Measurements from ENCODE around the gene DMKN.

Gene DMKN

DNA sequence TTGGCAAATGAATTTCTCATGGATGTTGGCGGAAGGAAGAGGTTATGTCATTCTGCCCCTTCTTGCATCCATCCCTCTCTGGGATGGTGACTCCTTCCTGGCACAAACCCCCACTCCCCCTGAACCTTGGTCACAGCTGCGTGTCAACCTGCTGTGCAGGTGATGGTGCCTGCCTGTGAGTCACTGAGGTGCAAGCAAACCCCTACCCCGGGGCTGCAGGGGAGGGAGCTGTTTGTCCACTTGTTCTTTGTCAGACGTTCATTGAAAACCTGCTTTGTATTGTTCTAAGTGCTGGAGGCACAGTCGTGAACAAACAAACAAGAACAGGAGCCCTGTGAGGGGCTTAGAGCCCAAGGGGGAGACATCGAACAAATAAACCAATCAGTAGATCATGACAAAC, 17.8 kb upstream of the DMKN start:
- no peak overlapping the region for H3K4me3 ChIP-seq (ENCODE audit: low read length)
- no peaks in the 10 kb centered on the region for H3K9me3 ChIP-seq (ENCODE audit: insufficient read depth, low read depth, low read length)
- H3K27me3 ChIP-seq (ENCODE audit: insufficient read depth, low read length): peaks cover 14% of the 10 kb centered on the region; the same call in 1 of the 2 replicates
- no peaks in the 10 kb centered on the region for H3K4me1 ChIP-seq (ENCODE audit: insufficient read depth, low read length)
- no peaks in the 10 kb centered on the region for H3K36me3 ChIP-seq (ENCODE audit: insufficient read depth, low read depth, low read length)
- H3K9ac ChIP-seq (ENCODE audit: low read depth, low read length): no peak overlapping the region
- H3K27ac ChIP-seq (ENCODE audit: low read length): no peak overlapping the region

DNA sequence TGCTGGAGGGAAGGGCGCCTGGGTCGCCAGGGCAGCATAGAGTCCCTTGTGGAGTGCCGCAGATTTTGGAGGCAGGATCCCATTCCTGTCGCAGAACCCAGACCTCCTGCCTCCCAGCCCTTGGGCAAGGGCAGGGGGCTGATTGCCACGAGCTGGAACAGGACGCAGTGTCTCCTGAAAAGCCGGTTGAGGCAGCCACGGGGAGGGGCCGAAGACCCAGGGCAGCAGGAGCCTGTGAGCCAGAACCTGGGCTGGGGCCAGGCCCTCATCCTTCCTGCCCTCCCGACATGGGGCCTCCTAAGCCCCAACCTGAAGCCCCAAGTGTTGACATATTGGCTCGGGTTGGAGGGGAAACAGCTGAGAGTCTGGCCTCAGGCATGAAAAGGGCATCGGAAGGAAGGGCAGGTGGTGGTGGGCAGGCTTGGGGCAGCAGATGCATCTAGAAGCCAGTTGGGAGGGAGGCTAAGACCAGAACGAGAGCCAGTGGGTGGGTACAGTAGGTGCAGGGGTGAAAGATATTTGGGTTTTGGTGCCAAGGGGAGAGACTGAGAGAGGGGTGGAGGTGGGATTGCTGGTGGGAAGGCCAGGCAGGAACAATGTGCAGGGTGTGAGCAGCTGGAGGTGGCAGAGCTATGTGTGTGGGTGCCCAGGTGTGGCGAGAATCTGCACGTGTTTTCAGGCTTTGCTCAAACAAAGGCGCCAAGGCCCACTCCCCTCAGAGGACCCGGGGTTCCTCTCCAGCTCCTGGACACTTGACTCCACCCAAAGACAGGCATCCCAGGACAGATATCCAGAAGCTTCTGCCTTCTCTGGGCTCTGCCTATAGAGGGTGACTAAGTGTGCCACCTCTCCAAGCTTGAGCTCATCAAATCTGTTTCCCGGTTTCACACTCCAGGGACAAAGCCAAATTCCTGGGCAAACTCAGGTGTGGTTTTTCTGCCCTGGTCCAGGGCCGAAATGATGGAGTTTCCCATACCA, 16.1 kb upstream of the DMKN start:
- Histone ChIP-seq H3K9me3 (ENCODE audit: insufficient read depth, low read depth, low read length) (no peaks in the 10 kb centered on the region), H3K4me3 (ENCODE audit: low read length) (no peak overlapping the region), H3K4me1 (ENCODE audit: insufficient read depth, low read length) (no peaks in the 10 kb centered on the region; the same call in 1 of the 2 replicates), H3K27me3 (ENCODE audit: insufficient read depth, low read length) (peaks cover 26% of the 10 kb centered on the region), H3K9ac (ENCODE audit: low read depth, low read length) (no peak overlapping the region), H3K27ac (ENCODE audit: low read length) (no peak overlapping the region), H3K36me3 (ENCODE audit: insufficient read depth, low read depth, low read length) (no peaks in the 10 kb centered on the region)

DNA sequence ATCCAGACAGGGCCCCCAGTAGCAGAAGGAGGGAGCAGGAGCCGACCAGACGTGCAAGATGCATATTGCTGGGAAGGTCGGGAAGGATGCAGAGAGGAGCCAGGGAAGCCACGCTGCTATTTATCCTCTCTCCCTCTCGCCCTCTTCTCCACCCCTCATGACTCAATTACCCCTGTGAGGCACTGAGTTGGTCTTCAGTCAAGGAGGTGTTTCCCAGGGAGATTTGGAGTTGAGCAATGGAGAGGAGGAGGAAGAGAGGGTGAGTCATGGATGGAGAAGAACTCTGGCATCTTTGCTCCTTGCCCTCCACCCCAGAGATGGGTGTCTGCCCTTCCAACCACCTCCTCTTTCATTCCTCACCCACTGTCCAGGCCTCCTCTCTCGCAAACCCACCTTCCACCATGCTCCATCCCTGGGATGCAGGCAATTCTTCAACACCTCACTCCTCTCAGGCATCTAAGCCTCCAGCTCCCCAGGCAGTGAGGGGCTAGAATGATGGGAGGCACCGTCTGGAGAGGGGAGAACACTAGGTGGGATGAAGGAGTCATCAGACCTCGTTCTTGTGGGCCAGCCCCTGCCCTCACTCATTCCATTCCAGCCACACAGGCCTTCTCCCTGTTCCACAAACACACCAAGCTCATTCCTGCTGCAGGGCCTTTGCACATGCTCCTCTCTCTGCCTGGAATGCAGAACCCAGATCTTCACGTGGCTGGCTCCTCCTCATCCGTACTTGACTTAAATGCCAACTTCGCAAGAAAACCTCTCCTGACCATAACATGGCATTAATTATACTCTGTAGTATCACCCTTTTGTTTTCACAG, 15.0 kb upstream of the DMKN start, which contains the start of gene SBSN:
SBSN (minus strand) TSS at position 94 of the 821 bp plus-strand sequence; CDS start at position 64, 30 bp downstream.
- Histone ChIP-seq H3K27ac (ENCODE audit: low read length) (no peak within 1 kb of the TSS), H3K36me3 (ENCODE audit: insufficient read depth, low read depth, low read length) (no peaks in the 10 kb centered on the region), H3K9me3 (ENCODE audit: insufficient read depth, low read depth, low read length) (no peaks in the 10 kb centered on the region), H3K9ac (ENCODE audit: low read depth, low read length) (no peak within 1 kb of the TSS), H3K4me1 (ENCODE audit: insufficient read depth, low read length) (no peaks in the 10 kb centered on the region; the same call in 1 of the 2 replicates), H3K4me3 (ENCODE audit: low read length) (no peak within 1 kb of the TSS), H3K27me3 (ENCODE audit: insufficient read depth, low read length) (peaks cover 22% of the 10 kb centered on the region)

DNA sequence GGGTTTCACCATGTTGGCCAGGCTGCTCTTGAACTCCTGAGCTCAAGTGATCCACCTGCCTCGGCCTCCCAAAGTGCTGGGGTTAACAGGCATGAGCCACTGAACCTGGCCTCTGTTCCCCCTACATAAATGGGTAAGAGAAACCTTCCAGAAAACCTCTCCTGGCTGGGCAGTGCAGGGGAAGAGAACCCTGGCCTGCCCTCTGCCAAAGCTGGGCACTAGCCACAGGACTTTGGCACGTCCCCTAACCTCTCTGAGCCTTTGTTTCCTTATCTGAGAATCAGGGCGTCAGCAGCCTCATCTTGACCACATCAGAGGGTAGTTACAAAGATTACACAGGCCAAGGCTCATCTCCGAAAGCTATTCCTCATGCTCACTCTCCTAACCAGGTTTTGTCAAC, 12.4 kb upstream of the DMKN start:
- Histone ChIP-seq H3K27me3 (ENCODE audit: insufficient read depth, low read length) (peaks cover 16% of the 10 kb centered on the region), H3K36me3 (ENCODE audit: insufficient read depth, low read depth, low read length) (no peaks in the 10 kb centered on the region), H3K27ac (ENCODE audit: low read length) (no peak overlapping the region), H3K9ac (ENCODE audit: low read depth, low read length) (no peak overlapping the region), H3K4me1 (ENCODE audit: insufficient read depth, low read length) (no peaks in the 10 kb centered on the region; the same call in 1 of the 2 replicates), H3K9me3 (ENCODE audit: insufficient read depth, low read depth, low read length) (no peaks in the 10 kb centered on the region), H3K4me3 (ENCODE audit: low read length) (no peak overlapping the region)

DNA sequence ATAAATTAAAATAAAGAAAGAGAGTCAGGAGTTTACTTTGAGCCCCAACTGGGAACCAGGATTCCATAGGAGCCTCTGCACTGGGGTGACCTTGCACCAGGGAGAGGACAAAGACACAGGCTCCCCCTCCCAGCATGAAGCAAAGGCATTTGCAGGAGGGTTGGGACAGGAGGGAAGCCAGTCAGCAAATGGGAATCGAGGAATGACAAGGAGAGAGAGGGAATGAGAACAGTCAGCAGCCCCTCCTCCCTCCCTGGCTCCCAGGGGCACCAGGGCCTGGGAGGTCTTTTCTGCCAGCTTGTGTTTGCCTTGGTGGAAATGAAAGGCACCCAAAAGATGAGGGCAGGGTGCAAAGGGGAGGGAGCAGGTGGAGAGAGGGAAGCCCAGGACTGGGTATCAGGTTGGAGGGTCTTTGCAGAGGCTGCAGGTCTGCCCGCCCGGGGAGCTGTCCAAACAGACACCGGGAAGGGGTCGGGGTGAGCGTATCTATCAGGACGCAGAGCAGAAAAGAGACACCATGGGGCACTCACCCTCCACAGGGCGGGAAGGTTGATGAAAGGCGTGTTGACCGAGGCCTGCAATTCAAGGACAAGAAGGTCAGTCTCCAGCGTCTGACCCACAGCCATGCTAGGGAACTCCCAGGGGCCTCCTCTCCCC, 10.9 kb upstream of the DMKN start:
- Histone ChIP-seq H3K9me3 (ENCODE audit: insufficient read depth, low read depth, low read length) (no peaks in the 10 kb centered on the region), H3K27me3 (ENCODE audit: insufficient read depth, low read length) (peaks cover 16% of the 10 kb centered on the region), H3K9ac (ENCODE audit: low read depth, low read length) (no peak overlapping the region), H3K36me3 (ENCODE audit: insufficient read depth, low read depth, low read length) (no peaks in the 10 kb centered on the region), H3K4me1 (ENCODE audit: insufficient read depth, low read length) (no peaks in the 10 kb centered on the region; the same call in 1 of the 2 replicates), H3K4me3 (ENCODE audit: low read length) (peak overlapping the region; percentile 36; the same call in 1 of the 2 replicates), H3K27ac (ENCODE audit: low read length) (no peak overlapping the region)

DNA sequence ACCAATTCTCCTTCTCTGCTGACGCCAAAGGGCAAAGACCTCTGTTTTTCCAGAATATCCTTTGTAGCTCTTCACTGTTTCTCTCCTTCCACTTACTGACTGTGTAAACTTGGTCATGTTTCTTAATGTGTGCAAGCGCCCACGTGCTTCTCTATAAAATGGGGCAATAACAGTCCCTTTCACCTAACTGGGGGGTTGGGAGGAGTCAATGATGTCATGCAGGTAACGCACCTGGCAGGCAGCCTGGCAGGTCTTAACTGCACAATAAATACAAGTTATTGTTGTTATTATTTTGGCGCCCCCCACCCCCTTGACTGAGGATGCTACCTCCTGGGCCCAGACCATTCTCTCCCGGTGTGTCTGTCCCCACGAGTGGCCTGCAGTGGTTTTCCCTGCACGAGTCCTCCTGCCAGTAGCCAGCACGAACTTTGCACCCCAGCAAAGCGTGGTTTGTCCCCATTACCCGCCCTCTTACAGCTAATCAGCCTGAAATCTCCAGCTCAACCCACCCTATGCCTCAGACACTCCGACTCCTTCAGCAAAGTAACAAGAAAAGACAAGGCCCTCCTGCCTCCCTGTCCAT, 9.4 kb upstream of the DMKN start:
- H3K4me1 ChIP-seq (ENCODE audit: insufficient read depth, low read length): no peaks in the 10 kb centered on the region; the same call in 1 of the 2 replicates
- H3K9me3 ChIP-seq (ENCODE audit: insufficient read depth, low read depth, low read length): no peaks in the 10 kb centered on the region
- no peak overlapping the region for H3K27ac ChIP-seq (ENCODE audit: low read length)
- H3K36me3 ChIP-seq (ENCODE audit: insufficient read depth, low read depth, low read length): no peaks in the 10 kb centered on the region
- H3K9ac ChIP-seq (ENCODE audit: low read depth, low read length): no peak overlapping the region
- H3K4me3 ChIP-seq (ENCODE audit: low read length): no peak overlapping the region
- H3K27me3 ChIP-seq (ENCODE audit: insufficient read depth, low read length): peaks cover 16% of the 10 kb centered on the region

DNA sequence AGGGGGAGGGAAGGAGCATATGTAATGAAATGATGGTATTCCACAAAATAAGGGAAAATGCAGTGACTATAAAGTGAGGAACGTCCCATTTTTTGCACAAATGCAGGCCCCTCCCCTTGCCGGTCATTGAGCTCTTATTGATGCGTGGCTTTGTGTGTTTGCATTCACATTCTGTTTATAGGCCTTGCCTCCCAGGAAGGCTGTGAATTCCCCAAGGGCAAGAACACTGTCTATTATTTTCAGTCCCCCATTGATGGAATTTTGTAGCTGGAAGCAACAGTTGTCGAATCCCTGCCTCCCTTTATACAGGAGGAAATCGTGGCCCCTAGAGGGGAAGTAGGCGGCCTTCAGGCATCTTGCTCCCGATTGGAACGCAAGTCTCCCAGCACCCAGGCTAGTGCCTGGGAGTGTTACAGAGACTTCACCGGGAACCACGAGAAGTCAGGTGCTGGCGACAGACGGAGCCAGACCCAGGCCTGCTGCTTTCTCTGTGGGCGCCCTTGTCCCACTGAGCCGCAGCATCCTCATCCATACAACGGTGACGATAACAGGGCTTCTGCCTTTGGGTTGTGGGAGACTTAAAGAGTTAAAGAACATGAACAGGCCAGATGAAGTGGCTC, 7.8 kb upstream of the DMKN start:
- Histone ChIP-seq H3K9ac (ENCODE audit: low read depth, low read length) (no peak overlapping the region), H3K36me3 (ENCODE audit: insufficient read depth, low read depth, low read length) (no peaks in the 10 kb centered on the region), H3K4me3 (ENCODE audit: low read length) (no peak overlapping the region), H3K4me1 (ENCODE audit: insufficient read depth, low read length) (no peaks in the 10 kb centered on the region; the same call in 1 of the 2 replicates), H3K27me3 (ENCODE audit: insufficient read depth, low read length) (peaks cover 11% of the 10 kb centered on the region), H3K27ac (ENCODE audit: low read length) (no peak overlapping the region), H3K9me3 (ENCODE audit: insufficient read depth, low read depth, low read length) (no peaks in the 10 kb centered on the region)

DNA sequence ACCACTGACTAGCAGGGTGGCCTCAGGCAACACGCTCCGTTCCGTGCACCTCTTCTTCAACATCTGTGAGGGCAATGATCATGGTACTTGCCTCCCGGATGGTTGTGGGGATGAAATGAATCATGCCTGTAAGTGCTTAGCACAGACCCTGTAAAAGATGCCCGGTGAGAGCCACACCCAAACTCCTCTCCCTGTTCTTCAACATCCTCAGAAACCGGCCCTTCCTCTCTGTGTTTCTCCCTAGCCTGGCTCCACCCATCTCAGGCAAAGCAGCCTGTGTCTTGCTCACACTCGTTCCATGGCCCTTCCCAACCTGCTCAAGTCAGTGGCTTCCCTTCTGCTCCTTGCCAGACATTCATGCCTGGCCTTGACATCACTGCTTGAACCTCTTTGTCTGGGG, 5.8 kb upstream of the DMKN start:
- no peak overlapping the region for H3K27ac ChIP-seq (ENCODE audit: low read length)
- H3K4me1 ChIP-seq (ENCODE audit: insufficient read depth, low read length): peaks cover 3% of the 10 kb centered on the region
- H3K4me3 ChIP-seq (ENCODE audit: low read length): no peak overlapping the region
- peaks cover 5% of the 10 kb centered on the region; the same call in 1 of the 2 replicates for H3K27me3 ChIP-seq (ENCODE audit: insufficient read depth, low read length)
- H3K9me3 ChIP-seq (ENCODE audit: insufficient read depth, low read depth, low read length): no peaks in the 10 kb centered on the region
- H3K9ac ChIP-seq (ENCODE audit: low read depth, low read length): no peak overlapping the region
- no peaks in the 10 kb centered on the region for H3K36me3 ChIP-seq (ENCODE audit: insufficient read depth, low read depth, low read length)

DNA sequence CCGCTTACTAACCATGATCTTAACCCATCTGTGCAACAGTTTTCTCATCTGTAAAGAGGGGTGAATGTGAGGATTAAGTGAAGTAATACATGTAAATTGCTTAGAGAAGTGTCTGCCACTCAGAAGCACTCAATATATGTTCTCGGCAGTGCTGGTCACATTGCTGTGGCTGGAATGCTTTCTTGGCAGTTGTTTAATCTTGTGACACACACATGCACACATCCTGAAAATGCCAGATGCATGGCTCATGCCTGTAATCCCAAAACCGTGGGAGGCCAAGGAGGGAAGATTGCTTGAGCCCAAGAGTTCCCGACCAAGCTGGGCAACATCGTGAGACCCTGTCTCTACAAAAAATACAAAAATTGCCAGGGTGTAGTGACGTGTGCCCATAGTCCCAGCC, 4.9 kb upstream of the DMKN start:
- Histone ChIP-seq H3K4me3 (ENCODE audit: low read length) (no peak overlapping the region), H3K36me3 (ENCODE audit: insufficient read depth, low read depth, low read length) (no peaks in the 10 kb centered on the region), H3K27me3 (ENCODE audit: insufficient read depth, low read length) (peaks cover 13% of the 10 kb centered on the region; the same call in 1 of the 2 replicates), H3K4me1 (ENCODE audit: insufficient read depth, low read length) (peaks cover 3% of the 10 kb centered on the region; the same call in 1 of the 2 replicates), H3K27ac (ENCODE audit: low read length) (no peak overlapping the region), H3K9ac (ENCODE audit: low read depth, low read length) (no peak overlapping the region), H3K9me3 (ENCODE audit: insufficient read depth, low read depth, low read length) (no peaks in the 10 kb centered on the region)

DNA sequence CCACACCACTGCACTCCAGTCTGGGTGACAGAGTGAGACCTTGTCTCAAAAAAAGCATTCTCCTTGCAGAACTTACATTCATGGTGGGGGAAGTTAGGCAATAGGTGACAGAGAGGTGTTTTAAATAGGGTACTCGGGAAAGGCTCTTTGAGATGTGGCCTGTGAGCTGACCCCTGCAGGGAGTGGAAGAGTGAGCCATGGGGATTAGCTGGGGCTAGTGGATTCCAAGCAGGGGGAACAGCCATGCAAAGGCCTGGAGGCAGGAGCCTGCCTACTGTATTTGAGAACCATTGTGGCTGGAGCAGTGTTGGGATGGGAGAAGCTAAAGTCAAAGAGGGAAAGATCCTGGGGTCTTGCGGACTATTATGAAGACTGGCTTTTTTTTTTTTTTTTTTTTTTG, 3.9 kb upstream of the DMKN start:
- peaks cover 3% of the 10 kb centered on the region; the same call in 1 of the 2 replicates for H3K4me1 ChIP-seq (ENCODE audit: insufficient read depth, low read length)
- no peak overlapping the region for H3K9ac ChIP-seq (ENCODE audit: low read depth, low read length)
- H3K4me3 ChIP-seq (ENCODE audit: low read length): no peak overlapping the region
- no peaks in the 10 kb centered on the region for H3K9me3 ChIP-seq (ENCODE audit: insufficient read depth, low read depth, low read length)
- H3K27ac ChIP-seq (ENCODE audit: low read length): no peak overlapping the region
- no peaks in the 10 kb centered on the region for H3K36me3 ChIP-seq (ENCODE audit: insufficient read depth, low read depth, low read length)
- H3K27me3 ChIP-seq (ENCODE audit: insufficient read depth, low read length): peaks cover 23% of the 10 kb centered on the region; the same call in 1 of the 2 replicates
